CD4-positive, alpha-beta T cell treated with Interferon alpha-2 for 1 hour (primary cell): ENCODE data around the gene EEF1AKMT1.

ENCODE experiments used
- DNase-seq, 2 donors: peaks; one replicate each; pipeline ENCODE4 v3.0.0-alpha.2; 2020 to 2022

The EEF1AKMT1 gene

GRCh38 chr13:20717581-20718542 lies 55.9 kb downstream of the EEF1AKMT1 start:
- no peak for DNase-seq

GRCh38 chr13:20716951-20717350 lies 56.8 kb downstream of the EEF1AKMT1 start:
- DNase-seq: no peak

- no peak for DNase-seq
Measured at GRCh38 chr13:20715330-20715712, 58.4 kb downstream of the EEF1AKMT1 start.

GRCh38 chr13:20714563-20715329 lies 59.0 kb downstream of the EEF1AKMT1 start:
- DNase-seq: no peak

- no peak for DNase-seq
Measured at GRCh38 chr13:20714161-20714560, 59.6 kb downstream of the EEF1AKMT1 start.

- DNase-seq: no peak
Measured at GRCh38 chr13:20713751-20714150, 60.0 kb downstream of the EEF1AKMT1 start.

- no peak for DNase-seq
Measured at GRCh38 chr13:20713014-20713376, 60.8 kb downstream of the EEF1AKMT1 start.

GRCh38 chr13:20711301-20712044 lies 62.3 kb downstream of the EEF1AKMT1 start:
- no peak for DNase-seq

GRCh38 chr13:20709782-20710181 lies 64.0 kb downstream of the EEF1AKMT1 start:
- no peak for DNase-seq

- no peak for DNase-seq
Measured at GRCh38 chr13:20709369-20709768, 64.4 kb downstream of the EEF1AKMT1 start.

- DNase-seq: no peak
Measured at GRCh38 chr13:20708216-20708615, 65.5 kb downstream of the EEF1AKMT1 start.

GRCh38 chr13:20706661-20707060 lies 67.1 kb downstream of the EEF1AKMT1 start:
- no peak for DNase-seq

GRCh38 chr13:20704459-20705069 lies 69.2 kb downstream of the EEF1AKMT1 start:
- no peak for DNase-seq

GRCh38 chr13:20703780-20704458 lies 69.8 kb downstream of the EEF1AKMT1 start:
- peak; percentile 81 to 86 for DNase-seq

- DNase-seq: peak; percentile 15 to 48
Measured at GRCh38 chr13:20702915-20703779, 70.6 kb downstream of the EEF1AKMT1 start, which contains the start of gene IL17D. IL17D (plus strand) TSS chr13:20703699; CDS start chr13:20704002, 303 bp downstream.

GRCh38 chr13:20702530-20702914 lies 71.2 kb downstream of the EEF1AKMT1 start:
- DNase-seq: no peak

- no peak for DNase-seq
Measured at GRCh38 chr13:20701461-20701860, 72.3 kb downstream of the EEF1AKMT1 start.

GRCh38 chr13:20700288-20700687 lies 73.5 kb downstream of the EEF1AKMT1 start:
- no peak for DNase-seq

- DNase-seq: no peak
Measured at GRCh38 chr13:20699715-20700114, 74.0 kb downstream of the EEF1AKMT1 start.

- no peak for DNase-seq
Measured at GRCh38 chr13:20696073-20696472, 77.7 kb downstream of the EEF1AKMT1 start.

GRCh38 chr13:20691616-20692015 lies 82.1 kb downstream of the EEF1AKMT1 start:
- DNase-seq: no peak
